RWPE1 (cell line): ENCODE results near the gene SRI.
"Not testable (repeated sequence)": the region's sequence is repeated elsewhere in the genome, so short reads cannot be mapped to it uniquely, and the experiment has no call there.

Experiments used
- CTCF ChIA-PET: fragments of 350-600 bp; sonication (Branson Sonifier 250); formaldehyde crosslinking; extraction: SDS; loops from one replicate; lab custom pipeline; 2021; lab: Yijun Ruan, JAX
- POLR2A ChIA-PET: fragments of 400-600 bp; formaldehyde crosslinking; extraction: SDS; loops from one replicate; lab custom pipeline; 2020; ENCODE audit warnings: antibody characterized with exemption; ENCODE audit not compliant: low non-redundant PET; lab: Yijun Ruan, JAX
- DNase-seq: peaks from one replicate; pipeline ENCODE4 v3.0.0; 2012; ENCODE audit warnings: low spot score
- H3K27ac ChIP-seq: fragments of 450-650 bp; 2 replicates; pipeline ENCODE4 v1.5.1; 2017
- CTCF ChIP-seq: fragments of 450-650 bp; conservative IDR thresholded peaks from 2 replicates; pipeline ENCODE4 v1.5.1; 2017; ENCODE audit warnings: low read depth, mild to moderate bottlenecking

The SRI gene

GRCh38 chr7:88169717-88170320, 50.0 kb downstream of the SRI start:
- DNase-seq = peak; percentile 9
- no peak overlapping the region for H3K27ac ChIP-seq
- ChIA-PET CTCF (interaction anchor here (0.5 to 1.4 kb wide), 12 partner anchors 16 to 1932 kb away, joined by 3 to 6 read pairs (median 4); no protein-coding TSS in a partner anchor), POLR2A (no interaction called here)
- peak; percentile 81 for TF ChIP-seq CTCF

GRCh38 chr7:88167721-88168120, 52.1 kb downstream of the SRI start:
- DNase-seq = no peak
- ChIA-PET POLR2A (no interaction called here), CTCF (no interaction called here)
- no peak overlapping the region for H3K27ac ChIP-seq
- TF ChIP-seq CTCF = no peak

GRCh38 chr7:88167223-88167622, 52.6 kb downstream of the SRI start:
- TF ChIP-seq CTCF = no peak
- ChIA-PET CTCF (no interaction called here), POLR2A (no interaction called here)
- no peak for DNase-seq
- H3K27ac ChIP-seq = no peak overlapping the region

- no peak overlapping the region for H3K27ac ChIP-seq
- POLR2A ChIA-PET = no interaction called here
- CTCF ChIA-PET = interaction anchor here (0.7 kb wide), 1 partner anchor 1440 kb away, joined by 3 read pairs; no protein-coding TSS in a partner anchor
- no peak for TF ChIP-seq CTCF
- DNase-seq = no peak
These were observed 54.1 kb downstream of the SRI start for GRCh38 chr7:88165697-88166096.

- DNase-seq, POLR2A ChIA-PET, H3K27ac ChIP-seq, CTCF ChIA-PET: not testable (repeated sequence)
These were observed 60.1 kb downstream of the SRI start for GRCh38 chr7:88159741-88160140.

GRCh38 chr7:88156356-88156755, 63.5 kb downstream of the SRI start:
- ChIA-PET POLR2A (no interaction called here), CTCF (no interaction called here)
- DNase-seq = no peak
- no peak for TF ChIP-seq CTCF
- H3K27ac ChIP-seq = no peak overlapping the region

- peak; percentile 28 for DNase-seq
- TF ChIP-seq CTCF = no peak
- POLR2A ChIA-PET = no interaction called here
- no peak overlapping the region for H3K27ac ChIP-seq
- CTCF ChIA-PET = no interaction called here
These were observed 64.1 kb downstream of the SRI start for GRCh38 chr7:88155756-88156155.
